ENCODE results near the gene UQCR11. TPM values are rescaled to one million over a fixed set of nuclear protein-coding genes. Genes with fewer than 3 reads are reported as not detected.

UQCR11 gene
- total RNA-seq, 2 donors from 2014 or later: 12.2 to 52.4 TPM

- Histone ChIP-seq H3K36me3 (replicated peaks in 1 of 2; ENCODE audit: insufficient read depth in 1 of 2, low read depth in 2 of 2) (peaks cover 7 to 21% of the 10 kb centered on the region in 2 donors), H3K27me3 (no peaks in the 10 kb centered on the region), H3K4me3 (no peak overlapping the region), H3K9me3 (no peaks in the 10 kb centered on the region), H3K4me1 (no peaks in the 10 kb centered on the region), H3K27ac (no peak overlapping the region)
- intact Hi-C loops (cut with DNase I): no loop called here
- TF ChIP-seq POLR2A (IDR thresholded peaks at IDR 0.05): no peak
- TF ChIP-seq CTCF (IDR thresholded peaks at IDR 0.05): no peak
- ATAC-seq (no peak), DNase-seq (no peak)
- WGBS, 2 donors: 92 to 93% methylated on average over 17 to 39 of the region's 39 CpGs
These were observed 7.1 kb upstream of the UQCR11 start for GRCh38 chr19:1612114-1613086.

GRCh38 chr19:1611353-1611752 lies 6.1 kb upstream of the UQCR11 start:
- TF ChIP-seq CTCF (IDR thresholded peaks at IDR 0.05): no peak
- TF ChIP-seq POLR2A (IDR thresholded peaks at IDR 0.05): no peak
- H3K27ac ChIP-seq: no peak overlapping the region
- H3K4me3 ChIP-seq: no peak overlapping the region
- WGBS, 2 donors: 92 to 94% methylated on average over 7 to 15 of the region's 15 CpGs
- peaks cover 3% of the 10 kb centered on the region for H3K4me1 ChIP-seq
- ATAC-seq: no peak
- H3K9me3 ChIP-seq: no peaks in the 10 kb centered on the region
- no peaks in the 10 kb centered on the region for H3K27me3 ChIP-seq
- H3K36me3 ChIP-seq (replicated peaks in 1 of 2; ENCODE audit: insufficient read depth in 1 of 2, low read depth in 2 of 2): peaks cover 7 to 21% of the 10 kb centered on the region in 2 donors
- DNase-seq: no peak
- intact Hi-C loops (cut with DNase I): no loop called here

GRCh38 chr19:1610579-1610978 lies 5.3 kb upstream of the UQCR11 start:
- H3K27ac ChIP-seq: no peak overlapping the region
- no peak for ATAC-seq
- DNase-seq: no peak
- H3K9me3 ChIP-seq: no peaks in the 10 kb centered on the region
- intact Hi-C loops (cut with DNase I): no loop called here
- WGBS, 2 donors: 81 to 83% methylated on average over 9 to 11 of the region's 11 CpGs
- H3K36me3 ChIP-seq (replicated peaks in 1 of 2; ENCODE audit: insufficient read depth in 1 of 2, low read depth in 2 of 2): peaks cover 7 to 19% of the 10 kb centered on the region in 2 donors
- TF ChIP-seq POLR2A (IDR thresholded peaks at IDR 0.05) (no peak), CTCF (IDR thresholded peaks at IDR 0.05) (no peak)
- no peaks in the 10 kb centered on the region for H3K27me3 ChIP-seq
- no peak overlapping the region for H3K4me3 ChIP-seq
- peaks cover 8% of the 10 kb centered on the region for H3K4me1 ChIP-seq

- H3K9me3 ChIP-seq: no peaks in the 10 kb centered on the region
- no peak for DNase-seq
- no peaks in the 10 kb centered on the region for H3K27me3 ChIP-seq
- no peak for ATAC-seq
- TF ChIP-seq POLR2A (IDR thresholded peaks at IDR 0.05) (no peak), CTCF (IDR thresholded peaks at IDR 0.05) (no peak)
- H3K4me3 ChIP-seq: no peak overlapping the region
- peaks cover 8% of the 10 kb centered on the region for H3K4me1 ChIP-seq
- H3K27ac ChIP-seq: no peak overlapping the region
- intact Hi-C loops (cut with DNase I): no loop called here
- 88% methylated on average over 5 to 11 of the region's 16 CpGs for WGBS, 2 donors
- H3K36me3 ChIP-seq (replicated peaks in 1 of 2; ENCODE audit: insufficient read depth in 1 of 2, low read depth in 2 of 2): peaks cover 5 to 13% of the 10 kb centered on the region in 2 donors
These were observed 4.6 kb upstream of the UQCR11 start for GRCh38 chr19:1609680-1610474.

Data from body of pancreas (tissue), 4 donors.